Cardiac septum (tissue), 1 donor: ENCODE measurements around the gene CCS. TPM values are rescaled to one million over a fixed set of nuclear protein-coding genes. Genes with fewer than 3 reads are reported as not detected.
"Not testable (repeated sequence)": the region's sequence is repeated elsewhere in the genome, so short reads cannot be mapped to it uniquely, and the experiment has no call there.

Experiments used
- DNase-seq: peaks from one replicate; pipeline ENCODE4 v3.0.0-alpha.2; 2020; ENCODE audit warnings: low spot score
- intact Hi-C: fragments of 100-400 bp; cut with DNase I; formaldehyde crosslinking; loops from one replicate; pipeline ENCODE4 v1.14.0; 2022
- total RNA-seq: library from RNA; stranded (reverse); fragmentation: NEBNext Ultra II Directional; extraction: Animal tissue kit (Norgen Biotek cat#: 25700); gene quantifications from one replicate; pipeline ENCODE4 v1.2.1, GENCODE V29; 2021
- donor health status: DM: no; HTN: no; CAD: no.

Gene CCS
- total RNA-seq, 1 donor from 2014 or later = 21.9 TPM

GRCh38 chr11:66585447-66585846 is 7.5 kb upstream of the CCS start:
- intact Hi-C loops, DNase-seq: not testable (repeated sequence)

GRCh38 chr11:66586136-66586535 is 6.8 kb upstream of the CCS start:
- intact Hi-C loops = no loop called here

GRCh38 chr11:66589315-66589714 is 3.7 kb upstream of the CCS start:
- DNase-seq, intact Hi-C loops: not testable (repeated sequence)

More at GRCh38 chr11:66586136-66586535, 6.8 kb upstream of the CCS start:
- DNase-seq = no peak

GRCh38 chr11:66589996-66590675 is 2.8 kb upstream of the CCS start:
- intact Hi-C loops = loop anchor here (5.0 kb wide), 1 partner anchor 87 kb away; the partner anchor contains the start of gene RBM4B
- no peak for DNase-seq

GRCh38 chr11:66591175-66591574 is 1.8 kb upstream of the CCS start:
- DNase-seq = no peak
- intact Hi-C loops = loop anchor here (5.0 kb wide), 1 partner anchor 86 kb away; the partner anchor contains the start of gene RBM4B

- no peak for DNase-seq
- intact Hi-C loops = loop anchor here (5.0 kb wide), 1 partner anchor 84 kb away; the partner anchor contains the start of gene RBM4B
Measured at GRCh38 chr11:66593303-66593635, 284 bp downstream of the CCS start.

- intact Hi-C loops = loop anchor here (5.0 kb wide), 1 partner anchor 84 kb away; the partner anchor contains the start of gene RBM4B
- DNase-seq = no peak
Measured at GRCh38 chr11:66593650-66594049, 665 bp downstream of the CCS start.

GRCh38 chr11:66595245-66595904 is 2.4 kb downstream of the CCS start:
- DNase-seq = no peak
- intact Hi-C loops = no loop called here

GRCh38 chr11:66598993-66599392 is 6.0 kb downstream of the CCS start:
- intact Hi-C loops = no loop called here
- DNase-seq = no peak

- intact Hi-C loops = no loop called here
- DNase-seq = no peak
Measured at GRCh38 chr11:66600219-66600618, 7.2 kb downstream of the CCS start.

- no peak for DNase-seq
- intact Hi-C loops = no loop called here
Measured at GRCh38 chr11:66600631-66601233, 7.7 kb downstream of the CCS start.

GRCh38 chr11:66603072-66603471 is 10.1 kb downstream of the CCS start:
- DNase-seq = no peak
- intact Hi-C loops = no loop called here

- intact Hi-C loops = no loop called here
- DNase-seq = no peak
Measured at GRCh38 chr11:66604155-66604554, 11.2 kb downstream of the CCS start.

GRCh38 chr11:66606608-66607007 is 13.6 kb downstream of the CCS start:
- DNase-seq, intact Hi-C loops: not testable (repeated sequence)

GRCh38 chr11:66607126-66607834 is 14.3 kb downstream of the CCS start:
- intact Hi-C loops = no loop called here
- peak; percentile 82 for DNase-seq

- intact Hi-C loops = no loop called here
- DNase-seq = no peak
Measured at GRCh38 chr11:66609721-66610617, 17.0 kb downstream of the CCS start.

- intact Hi-C loops = no loop called here
- no peak for DNase-seq
Measured at GRCh38 chr11:66612458-66612857, 19.5 kb downstream of the CCS start.

GRCh38 chr11:66614073-66614472 is 21.1 kb downstream of the CCS start:
- no peak for DNase-seq
- intact Hi-C loops = no loop called here
